SJSA1 (cell line): ENCODE measurements around the gene MEIS3. TPM values are rescaled to one million over a fixed set of nuclear protein-coding genes. Genes with fewer than 3 reads are reported as not detected.

Experiments used
- DNase-seq, 2 experiments: peaks; one replicate each; pipeline ENCODE4 v3.0.0-alpha.2; 2015 to 2020; ENCODE audit warnings: low spot score in 2 of 2, low read depth in 1 of 2
- H3K27ac ChIP-seq: fragments of 250-450 bp; sonication (Bioruptor Pico); 2 replicates; pipeline ENCODE4 v1.5.1; 2020; ENCODE audit warnings: mild to moderate bottlenecking, moderate library complexity
- H3K27me3 ChIP-seq: fragments of 250-450 bp; sonication (Bioruptor Pico); replicated peaks from 2 replicates; pipeline ENCODE4 v1.5.1; 2020; ENCODE audit warnings: mild to moderate bottlenecking, moderate library complexity
- H3K36me3 ChIP-seq: fragments of 250-450 bp; sonication (Bioruptor Pico); 2 replicates; pipeline ENCODE4 v1.5.1; 2020; ENCODE audit warnings: mild to moderate bottlenecking
- H3K4me1 ChIP-seq: fragments of 250-450 bp; sonication (Bioruptor Pico); replicated peaks from 2 replicates; pipeline ENCODE4 v1.6.1; 2021; ENCODE audit warnings: mild to moderate bottlenecking
- H3K4me3 ChIP-seq: fragments of 250-450 bp; sonication (Bioruptor Pico); 2 replicates; pipeline ENCODE4 v1.5.1; 2020; ENCODE audit warnings: mild to moderate bottlenecking
- H3K9me3 ChIP-seq: fragments of 250-450 bp; sonication (Bioruptor Pico); replicated peaks from 2 replicates; pipeline ENCODE4 v1.5.1; 2020; ENCODE audit warnings: mild to moderate bottlenecking
- total RNA-seq: library from RNA; depleted of rRNA; stranded (reverse); fragments of >200 nt; shearing (Covaris generic); gene quantifications from 2 replicates; pipeline ENCODE4 v1.2.3, GENCODE V29; 2014; rRNA removed

MEIS3 gene
- total RNA-seq, 1 experiment from 2014 or later, result 50.8 TPM

GRCh38 chr19:47363758-47364531 is 55.4 kb downstream of the MEIS3 start:
- no peak overlapping the region for H3K4me3 ChIP-seq
- peaks cover 65% of the 10 kb centered on the region for H3K36me3 ChIP-seq
- no peak overlapping the region for H3K27ac ChIP-seq
- H3K9me3 ChIP-seq, result no peaks in the 10 kb centered on the region
- peaks cover 7% of the 10 kb centered on the region for H3K4me1 ChIP-seq
- DNase-seq, result no peak
- H3K27me3 ChIP-seq, result no peaks in the 10 kb centered on the region

- no peak overlapping the region for H3K4me3 ChIP-seq
- H3K36me3 ChIP-seq, result peaks cover 81% of the 10 kb centered on the region
- no peaks in the 10 kb centered on the region for H3K9me3 ChIP-seq
- no peak for DNase-seq
- no peak overlapping the region for H3K27ac ChIP-seq
- H3K4me1 ChIP-seq, result no peaks in the 10 kb centered on the region
- no peaks in the 10 kb centered on the region for H3K27me3 ChIP-seq
These were observed 57.0 kb downstream of the MEIS3 start for GRCh38 chr19:47362321-47362720.

GRCh38 chr19:47358936-47359335 is 60.4 kb downstream of the MEIS3 start:
- H3K4me3 ChIP-seq, result no peak overlapping the region
- no peak for DNase-seq
- no peaks in the 10 kb centered on the region for H3K27me3 ChIP-seq
- no peaks in the 10 kb centered on the region for H3K9me3 ChIP-seq
- no peak overlapping the region for H3K27ac ChIP-seq
- H3K36me3 ChIP-seq, result peaks cover 96% of the 10 kb centered on the region
- H3K4me1 ChIP-seq, result no peaks in the 10 kb centered on the region

GRCh38 chr19:47357788-47358680 is 61.3 kb downstream of the MEIS3 start:
- no peaks in the 10 kb centered on the region for H3K27me3 ChIP-seq
- no peaks in the 10 kb centered on the region for H3K4me1 ChIP-seq
- peaks cover 97% of the 10 kb centered on the region for H3K36me3 ChIP-seq
- H3K9me3 ChIP-seq, result no peaks in the 10 kb centered on the region
- H3K4me3 ChIP-seq, result no peak overlapping the region
- H3K27ac ChIP-seq, result no peak overlapping the region
- no peak for DNase-seq

- no peaks in the 10 kb centered on the region for H3K27me3 ChIP-seq
- no peak overlapping the region for H3K27ac ChIP-seq
- DNase-seq, result no peak
- H3K9me3 ChIP-seq, result no peaks in the 10 kb centered on the region
- no peak overlapping the region for H3K4me3 ChIP-seq
- no peaks in the 10 kb centered on the region for H3K4me1 ChIP-seq
- H3K36me3 ChIP-seq, result peaks cover 97% of the 10 kb centered on the region
These were observed 62.4 kb downstream of the MEIS3 start for GRCh38 chr19:47356900-47357299.

- DNase-seq, result no peak
- Histone ChIP-seq H3K9me3 (no peaks in the 10 kb centered on the region), H3K4me1 (peaks cover 4% of the 10 kb centered on the region), H3K27ac (no peak overlapping the region), H3K27me3 (no peaks in the 10 kb centered on the region), H3K4me3 (no peak overlapping the region), H3K36me3 (peaks cover 68% of the 10 kb centered on the region)
These were observed 66.0 kb downstream of the MEIS3 start for GRCh38 chr19:47353307-47353712.

Other genes starting within 250 kb of the MEIS3 start
- 4.5 and 10.1 TPM in 2 replicates for gene BBC3, start 188.3 kb downstream of the MEIS3 start, total RNA-seq
- gene CCDC9, start 163.0 kb downstream of the MEIS3 start, total RNA-seq, result 8.0 and 12.1 TPM in 2 replicates
- gene INAFM1, start 144.6 kb downstream of the MEIS3 start, total RNA-seq, result 2.4 and 2.5 TPM in 2 replicates
- not detected in 2 replicates for gene C5AR1, start 109.7 kb downstream of the MEIS3 start, total RNA-seq
- not detected in 2 replicates for gene C5AR2, start 87.4 kb downstream of the MEIS3 start, total RNA-seq
- gene DHX34, start 70.2 kb downstream of the MEIS3 start, total RNA-seq, result 15.0 and 16.4 TPM in 2 replicates
- gene SLC8A2, start 52.4 kb upstream of the MEIS3 start, total RNA-seq, result not detected in 2 replicates
- gene KPTN, start 64.7 kb upstream of the MEIS3 start, total RNA-seq, result 3.2 and 7.2 TPM in 2 replicates
- gene NAPA, start 95.5 kb upstream of the MEIS3 start, total RNA-seq, result 87.5 and 132 TPM in 2 replicates
- not detected in 2 replicates for gene ZNF541, start 153.6 kb upstream of the MEIS3 start, total RNA-seq
- 0.66 and 3.5 TPM in 2 replicates for gene BICRA, start 189.6 kb upstream of the MEIS3 start, total RNA-seq